Effector memory CD4-positive, alpha-beta T cell (primary cell): ENCODE results near the gene ATG16L2.

Source experiments
- DNase-seq, 3 donors: peaks; one replicate each; pipeline ENCODE4 v3.0.0-alpha.2; 2020
- H3K27ac ChIP-seq: 2 replicates; pipeline ENCODE4 v1.7.0; 2013; ENCODE audit warnings: mild to moderate bottlenecking, low read length, moderate library complexity; ENCODE audit not compliant: insufficient read depth, poor library complexity, severe bottlenecking
- H3K27me3 ChIP-seq: replicated peaks from 2 replicates; pipeline ENCODE4 v1.7.0; 2013; ENCODE audit warnings: mild to moderate bottlenecking, low read length; ENCODE audit not compliant: insufficient read depth, control insufficient read depth, poor library complexity, severe bottlenecking
- H3K36me3 ChIP-seq: 2 replicates; pipeline ENCODE4 v1.7.0; 2013; ENCODE audit warnings: mild to moderate bottlenecking, low read length, moderate library complexity; ENCODE audit not compliant: control insufficient read depth, insufficient read depth
- H3K4me1 ChIP-seq: 2 replicates; pipeline ENCODE4 v1.7.0; 2013; ENCODE audit warnings: low read length, mild to moderate bottlenecking; ENCODE audit not compliant: control insufficient read depth, insufficient read depth, poor library complexity, severe bottlenecking
- H3K4me3 ChIP-seq: 2 replicates; pipeline ENCODE4 v1.7.0; 2013; ENCODE audit warnings: low read length, low read depth, mild to moderate bottlenecking; ENCODE audit not compliant: insufficient read depth, poor library complexity, severe bottlenecking
- H3K9me3 ChIP-seq: 2 replicates; pipeline ENCODE4 v1.7.0; 2013; ENCODE audit warnings: mild to moderate bottlenecking, low read length, moderate library complexity; ENCODE audit not compliant: control insufficient read depth

ATG16L2 gene

GRCh38 chr11:72779495-72780128, 34.6 kb upstream of the ATG16L2 start:
- Histone ChIP-seq H3K4me3 (no peak overlapping the region), H3K27me3 (no peaks in the 10 kb centered on the region), H3K9me3 (no peaks in the 10 kb centered on the region), H3K4me1 (peaks cover 21% of the 10 kb centered on the region), H3K27ac (no peak overlapping the region), H3K36me3 (no peaks in the 10 kb centered on the region)
- no peak for DNase-seq

GRCh38 chr11:72780296-72781062, 33.7 kb upstream of the ATG16L2 start:
- Histone ChIP-seq H3K27ac (no peak overlapping the region), H3K36me3 (no peaks in the 10 kb centered on the region), H3K27me3 (no peaks in the 10 kb centered on the region), H3K9me3 (no peaks in the 10 kb centered on the region), H3K4me1 (peaks cover 21% of the 10 kb centered on the region), H3K4me3 (peak overlapping the region; percentile 74)
- DNase-seq = no peak

GRCh38 chr11:72781063-72781312, 33.2 kb upstream of the ATG16L2 start:
- no peaks in the 10 kb centered on the region for H3K27me3 ChIP-seq
- no peaks in the 10 kb centered on the region for H3K9me3 ChIP-seq
- peak overlapping the region; percentile 74 for H3K4me3 ChIP-seq
- peaks cover 21% of the 10 kb centered on the region for H3K4me1 ChIP-seq
- DNase-seq = no peak
- no peaks in the 10 kb centered on the region for H3K36me3 ChIP-seq
- H3K27ac ChIP-seq = no peak overlapping the region

GRCh38 chr11:72781313-72782080, 32.7 kb upstream of the ATG16L2 start:
- peak overlapping the region; percentile 51 for H3K27ac ChIP-seq
- peak overlapping the region; percentile 74 for H3K4me3 ChIP-seq
- DNase-seq = peak; percentile 55 to 65 (median 61)
- peaks cover 21% of the 10 kb centered on the region for H3K4me1 ChIP-seq
- no peaks in the 10 kb centered on the region for H3K9me3 ChIP-seq
- H3K36me3 ChIP-seq = no peaks in the 10 kb centered on the region
- H3K27me3 ChIP-seq = no peaks in the 10 kb centered on the region

- Histone ChIP-seq H3K4me3 (peak overlapping the region; percentile 62), H3K36me3 (no peaks in the 10 kb centered on the region), H3K27ac (peak overlapping the region; percentile 25), H3K9me3 (no peaks in the 10 kb centered on the region), H3K27me3 (no peaks in the 10 kb centered on the region), H3K4me1 (peaks cover 21% of the 10 kb centered on the region)
- DNase-seq = no peak
These were observed 31.9 kb upstream of the ATG16L2 start for GRCh38 chr11:72782081-72782920.

- Histone ChIP-seq H3K9me3 (no peaks in the 10 kb centered on the region), H3K4me3 (no peak overlapping the region), H3K36me3 (no peaks in the 10 kb centered on the region), H3K27ac (no peak overlapping the region), H3K27me3 (no peaks in the 10 kb centered on the region), H3K4me1 (peaks cover 21% of the 10 kb centered on the region)
- no peak for DNase-seq
These were observed 30.9 kb upstream of the ATG16L2 start for GRCh38 chr11:72783144-72783905.

GRCh38 chr11:72784662-72785061, 29.5 kb upstream of the ATG16L2 start:
- DNase-seq = no peak
- Histone ChIP-seq H3K4me3 (no peak overlapping the region), H3K27ac (no peak overlapping the region), H3K27me3 (no peaks in the 10 kb centered on the region), H3K9me3 (no peaks in the 10 kb centered on the region), H3K4me1 (peaks cover 21% of the 10 kb centered on the region), H3K36me3 (no peaks in the 10 kb centered on the region)

GRCh38 chr11:72786305-72787215, 27.7 kb upstream of the ATG16L2 start:
- peaks cover 8% of the 10 kb centered on the region for H3K4me1 ChIP-seq
- no peaks in the 10 kb centered on the region for H3K27me3 ChIP-seq
- H3K27ac ChIP-seq = no peak overlapping the region
- H3K4me3 ChIP-seq = no peak overlapping the region
- no peaks in the 10 kb centered on the region for H3K36me3 ChIP-seq
- no peaks in the 10 kb centered on the region for H3K9me3 ChIP-seq
- no peak for DNase-seq
